Measurements from ENCODE around the gene SORCS2.

DNA sequence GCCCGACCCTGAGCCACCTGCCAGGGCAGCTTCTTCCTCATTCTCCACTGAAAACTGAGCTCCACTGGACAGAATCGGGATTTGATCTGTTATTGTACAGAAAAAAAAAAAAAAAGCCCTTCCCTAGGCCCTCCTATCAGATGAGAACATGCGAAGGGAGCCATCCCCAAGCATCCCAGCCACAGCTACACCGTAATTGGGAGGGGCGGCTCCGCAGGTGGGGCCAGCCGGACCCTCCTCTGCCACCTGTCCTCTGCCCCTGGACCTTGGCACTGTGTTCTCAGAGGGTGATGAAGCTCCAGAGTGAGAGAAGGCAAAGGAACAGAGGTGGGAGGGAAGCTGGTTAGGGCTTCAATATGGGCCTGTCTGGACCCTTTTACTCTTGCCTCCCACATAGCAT is 482.4 kb downstream of the SORCS2 start:
- TF ChIP-seq, protein P1, sequence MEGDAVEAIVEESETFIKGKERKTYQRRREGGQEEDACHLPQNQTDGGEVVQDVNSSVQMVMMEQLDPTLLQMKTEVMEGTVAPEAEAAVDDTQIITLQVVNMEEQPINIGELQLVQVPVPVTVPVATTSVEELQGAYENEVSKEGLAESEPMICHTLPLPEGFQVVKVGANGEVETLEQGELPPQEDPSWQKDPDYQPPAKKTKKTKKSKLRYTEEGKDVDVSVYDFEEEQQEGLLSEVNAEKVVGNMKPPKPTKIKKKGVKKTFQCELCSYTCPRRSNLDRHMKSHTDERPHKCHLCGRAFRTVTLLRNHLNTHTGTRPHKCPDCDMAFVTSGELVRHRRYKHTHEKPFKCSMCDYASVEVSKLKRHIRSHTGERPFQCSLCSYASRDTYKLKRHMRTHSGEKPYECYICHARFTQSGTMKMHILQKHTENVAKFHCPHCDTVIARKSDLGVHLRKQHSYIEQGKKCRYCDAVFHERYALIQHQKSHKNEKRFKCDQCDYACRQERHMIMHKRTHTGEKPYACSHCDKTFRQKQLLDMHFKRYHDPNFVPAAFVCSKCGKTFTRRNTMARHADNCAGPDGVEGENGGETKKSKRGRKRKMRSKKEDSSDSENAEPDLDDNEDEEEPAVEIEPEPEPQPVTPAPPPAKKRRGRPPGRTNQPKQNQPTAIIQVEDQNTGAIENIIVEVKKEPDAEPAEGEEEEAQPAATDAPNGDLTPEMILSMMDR (IDR thresholded peaks at IDR 0.05; ENCODE audit: low read length): no peak
- no peak for TF ChIP-seq EZH2 (IDR thresholded peaks at IDR 0.05; ENCODE audit: borderline replicate concordance, low read length)

All from OCI-LY1 (cell line).